T follicular helper cell (primary cell): ENCODE results near the gene OMG.
"Not testable (repeated sequence)": the region's sequence is repeated elsewhere in the genome, so short reads cannot be mapped to it uniquely, and the experiment has no call there.

Source experiments
- DNase-seq: peaks from one replicate; pipeline ENCODE4 v3.0.0-alpha.2; 2020; ENCODE audit warnings: low read depth

The OMG gene

GRCh38 chr17:31308372-31309334 is 11.6 kb upstream of the OMG start:
- no peak for DNase-seq

- DNase-seq: no peak
Measured at GRCh38 chr17:31307640-31308039, 10.6 kb upstream of the OMG start.

GRCh38 chr17:31299624-31300023 is 2.6 kb upstream of the OMG start:
- no peak for DNase-seq

DNA sequence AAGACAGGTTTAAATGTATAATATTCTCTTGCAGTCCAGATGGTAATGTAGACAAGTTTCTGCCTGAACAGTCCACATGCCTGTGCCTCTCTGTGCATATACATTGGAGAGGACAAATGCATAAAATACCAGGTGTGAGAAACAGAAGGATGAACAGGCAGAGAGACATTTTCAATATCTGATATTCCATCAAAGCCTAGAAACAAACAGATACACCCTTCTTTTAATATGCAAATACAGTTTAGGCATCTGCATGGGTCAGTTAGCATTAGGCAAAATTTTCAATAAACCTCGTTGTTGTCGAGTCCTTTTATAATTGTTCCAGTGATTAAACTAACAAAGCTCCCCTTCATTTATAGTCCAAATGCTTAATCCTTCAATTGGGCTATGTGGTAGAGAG is 897 bp downstream of the OMG start:
- no peak for DNase-seq

- DNase-seq: no peak
Measured at GRCh38 chr17:31295489-31295871, 1.6 kb downstream of the OMG start.

DNA sequence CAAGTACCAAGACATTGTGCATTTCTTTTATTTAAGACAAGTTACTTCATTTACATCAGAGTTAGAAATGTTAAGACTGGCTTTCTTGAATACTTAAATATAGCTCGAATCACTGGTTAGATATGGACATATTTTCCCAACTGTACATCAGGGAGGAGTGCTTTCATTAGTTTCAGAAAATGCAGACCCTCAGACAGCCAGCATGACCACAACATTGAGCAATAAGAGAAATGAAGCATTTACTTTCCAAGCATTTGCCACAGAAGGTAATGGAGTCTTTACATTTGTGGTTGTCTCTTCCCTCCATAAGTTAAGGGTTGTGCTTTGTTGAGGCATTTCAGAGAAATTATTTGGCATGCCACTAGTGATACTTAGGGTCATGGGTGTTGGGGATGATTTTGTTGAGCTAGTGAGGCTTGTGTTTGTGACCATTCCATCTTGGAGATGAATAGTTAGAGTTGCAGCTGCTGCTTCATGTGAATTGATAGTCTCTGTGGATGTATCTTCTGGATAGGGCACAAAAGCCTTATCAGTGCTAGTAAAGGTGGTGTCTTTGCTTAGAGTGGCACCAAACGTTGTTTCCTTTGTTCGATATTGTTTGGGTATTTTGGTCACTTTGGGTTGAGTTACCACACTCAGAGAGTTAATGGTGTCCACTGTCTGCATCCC is 2.1 kb downstream of the OMG start:
- no peak for DNase-seq

GRCh38 chr17:31294231-31294630 is 2.8 kb downstream of the OMG start:
- DNase-seq: no peak

DNA sequence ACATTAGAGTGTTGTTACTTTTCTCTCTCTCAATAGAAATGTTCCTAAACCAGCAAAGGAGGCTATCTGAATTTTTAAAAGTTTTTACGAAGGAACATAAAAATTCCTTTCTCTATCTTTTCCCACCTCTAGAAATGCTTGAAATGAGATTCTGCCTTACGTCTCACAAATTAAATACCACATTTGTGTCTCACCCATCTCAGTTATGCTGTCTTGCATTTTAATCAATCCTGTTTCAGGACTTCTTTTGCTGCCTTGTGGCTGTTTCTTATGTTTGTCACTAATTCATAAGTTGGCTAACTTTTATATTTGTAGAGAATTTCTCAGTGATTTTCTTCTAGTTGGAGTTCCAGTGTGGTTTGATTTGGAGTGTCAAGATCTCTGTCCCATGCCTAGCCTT is 3.5 kb downstream of the OMG start:
- no peak for DNase-seq

- DNase-seq: no peak
Measured at GRCh38 chr17:31291820-31292219, 5.2 kb downstream of the OMG start.

GRCh38 chr17:31289790-31290189 is 7.2 kb downstream of the OMG start:
- no peak for DNase-seq

DNA sequence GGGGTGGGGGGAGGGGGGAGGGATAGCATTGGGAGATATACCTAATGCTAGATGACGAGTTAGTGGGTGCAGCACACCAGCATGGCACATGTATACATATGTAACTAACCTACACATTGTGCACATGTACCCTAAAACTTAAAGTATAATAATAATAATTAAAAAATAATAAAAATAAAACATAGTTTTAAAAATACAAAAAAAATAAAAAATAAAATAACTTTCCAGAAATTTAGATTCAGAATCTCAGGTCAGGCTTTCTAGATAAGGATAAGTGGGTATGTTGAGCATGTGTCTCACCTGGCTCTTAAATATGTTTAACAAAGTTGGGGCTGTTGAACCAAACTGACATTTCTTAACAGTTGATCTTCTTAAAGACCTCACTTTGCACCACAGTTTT is 9.1 kb downstream of the OMG start:
- not testable (repeated sequence) for DNase-seq

DNA sequence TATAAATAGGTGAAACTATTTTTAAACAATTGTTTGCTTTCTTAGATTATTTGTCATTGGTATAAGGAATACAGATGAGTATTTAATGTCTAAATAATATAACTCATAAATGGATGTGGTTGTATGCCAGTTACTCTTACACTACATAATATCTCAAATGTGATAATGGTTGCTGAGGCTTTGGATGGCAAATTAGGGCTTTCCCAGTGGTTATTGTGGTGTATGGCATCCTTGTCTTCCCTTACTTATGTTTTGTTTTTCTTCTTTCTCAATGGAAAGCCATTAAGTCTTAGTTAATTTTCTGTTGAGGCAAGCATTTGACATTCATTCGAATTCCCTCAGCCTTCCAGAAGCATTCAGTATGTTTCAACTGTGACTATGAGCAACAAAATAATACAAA is 10.5 kb downstream of the OMG start:
- DNase-seq: no peak

DNA sequence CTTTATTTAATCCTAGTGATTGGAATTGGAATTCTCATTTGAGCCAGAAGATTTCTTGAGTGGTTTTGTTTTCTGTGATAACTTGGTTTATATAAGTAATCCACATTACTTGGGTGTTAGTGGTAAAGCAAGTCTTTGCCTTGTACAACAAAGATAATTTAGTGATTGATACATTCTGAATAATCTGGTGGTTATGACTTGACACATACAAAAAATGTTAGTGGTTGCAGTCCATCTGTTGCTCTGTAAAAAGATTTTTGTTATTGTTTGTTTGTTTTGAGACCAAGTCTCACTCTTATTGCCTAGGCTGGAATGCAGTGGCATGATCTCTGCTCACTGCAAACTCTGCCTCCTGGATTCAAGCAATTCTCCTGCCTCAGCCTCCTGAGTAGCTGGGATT is 13.2 kb downstream of the OMG start:
- DNase-seq: no peak

- DNase-seq: no peak
Measured at GRCh38 chr17:31281061-31281460, 16.0 kb downstream of the OMG start.

DNA sequence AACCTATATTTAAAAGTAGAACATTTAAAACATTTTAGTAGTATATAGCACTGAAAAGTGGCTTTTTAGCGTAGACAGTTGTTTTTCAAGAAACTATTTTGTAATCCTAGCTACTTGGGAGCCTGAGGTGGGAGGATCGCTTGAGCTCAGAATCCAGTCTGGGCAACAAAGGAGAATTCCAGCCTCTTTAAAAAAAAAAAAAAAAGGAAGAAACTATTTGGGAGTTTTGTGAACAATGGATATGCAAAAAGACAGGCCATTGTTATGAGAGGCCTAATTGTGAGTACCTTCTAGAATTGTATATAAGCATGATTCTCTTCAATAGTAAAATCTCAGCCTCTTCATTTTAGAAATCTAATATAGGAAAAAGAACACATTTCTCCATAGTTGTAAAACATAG is 17.6 kb downstream of the OMG start:
- no peak for DNase-seq

DNA sequence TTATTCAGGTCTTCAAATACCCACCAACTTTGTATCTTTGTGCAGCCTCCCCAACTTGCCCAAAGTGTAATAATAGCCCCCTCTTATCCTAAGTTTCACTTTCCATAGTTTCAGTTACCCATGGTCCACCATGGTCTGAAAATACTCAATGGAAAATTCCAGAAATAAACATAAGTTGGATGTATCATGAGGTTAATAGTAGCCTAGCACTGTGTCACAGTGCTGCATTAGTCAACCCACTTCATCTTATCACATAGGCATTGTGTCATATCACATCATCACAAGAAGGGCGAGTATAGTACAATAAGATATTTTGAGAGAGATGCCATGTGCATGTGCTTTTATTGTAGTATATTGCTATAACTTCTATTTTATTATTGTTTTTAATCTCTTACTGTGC is 21.9 kb downstream of the OMG start:
- DNase-seq: no peak

DNA sequence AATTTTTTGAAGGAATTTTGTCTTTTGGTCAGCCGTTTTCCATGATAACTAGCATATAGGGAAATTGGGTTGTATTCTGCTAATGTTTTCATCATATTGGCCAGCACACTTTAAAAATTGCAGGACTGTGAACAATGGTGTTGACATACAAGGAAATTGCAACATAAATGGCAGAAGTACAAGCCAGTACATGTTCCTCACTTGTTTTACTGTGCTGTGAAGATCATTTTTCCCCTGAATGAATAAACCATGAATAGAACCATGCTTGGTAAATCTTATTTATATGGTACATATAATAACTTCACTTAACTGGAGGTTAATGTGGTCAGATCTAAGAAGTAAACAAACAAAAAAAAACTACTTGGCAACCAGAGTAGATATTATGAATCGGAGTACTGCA is 22.8 kb downstream of the OMG start:
- no peak for DNase-seq

DNA sequence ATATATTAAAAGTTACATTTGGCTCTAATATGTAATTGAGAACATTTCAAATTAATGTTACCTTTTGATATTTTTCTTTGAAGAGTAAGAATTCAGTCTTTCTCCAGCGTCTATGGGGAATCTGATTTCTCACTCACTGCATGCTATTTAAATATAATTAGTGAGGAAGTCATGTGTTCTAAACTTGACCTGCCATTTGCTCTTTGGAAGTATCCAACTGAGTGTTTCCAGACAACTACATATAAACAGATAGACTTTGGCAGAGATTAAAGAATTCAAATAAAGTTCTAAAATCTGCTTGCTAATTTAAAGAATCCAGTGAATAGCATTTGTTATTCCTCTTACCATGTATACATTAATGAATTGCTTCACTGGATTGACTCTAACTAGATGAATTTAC is 23.5 kb downstream of the OMG start:
- no peak for DNase-seq

DNA sequence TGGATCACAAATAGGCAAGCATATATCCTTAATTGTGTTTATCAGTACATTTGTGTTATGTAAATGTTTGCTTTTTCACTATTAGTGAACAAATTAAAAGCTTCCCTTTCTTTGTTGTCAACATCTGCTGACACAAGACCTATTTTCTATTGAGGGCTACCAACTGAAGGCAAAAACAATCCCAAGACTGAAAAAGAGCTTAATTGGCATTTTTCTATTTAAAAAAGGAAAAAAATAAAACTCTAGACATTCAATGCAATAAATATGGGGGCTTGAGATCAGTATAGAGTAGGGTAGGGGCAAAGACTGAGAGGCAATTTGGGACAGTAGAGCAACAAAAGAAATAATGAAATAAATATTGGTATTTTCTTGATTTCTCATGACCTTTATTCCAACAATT is 24.2 kb downstream of the OMG start:
- no peak for DNase-seq

DNA sequence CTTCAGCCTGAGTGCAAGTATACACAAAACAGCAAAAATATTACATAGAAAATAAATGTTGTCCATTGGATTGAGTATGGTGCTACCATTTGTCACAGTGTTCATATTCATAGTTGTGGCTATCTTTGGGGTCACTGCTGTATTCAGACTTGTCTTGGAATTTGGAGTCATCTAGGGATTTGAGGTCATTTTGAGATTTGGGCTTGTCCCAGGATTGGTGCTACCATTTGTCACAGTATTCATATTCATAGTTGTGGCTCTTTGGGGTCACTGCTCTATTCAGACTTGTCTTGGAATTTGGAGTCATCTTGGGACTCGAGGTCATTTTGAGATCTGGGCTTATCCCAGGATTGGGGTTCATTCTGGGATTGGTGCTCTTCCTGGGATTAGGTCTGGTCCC is 24.8 kb downstream of the OMG start:
- DNase-seq: no peak

GRCh38 chr17:31269578-31269983 is 27.5 kb downstream of the OMG start:
- no peak for DNase-seq

- no peak for DNase-seq
Measured at GRCh38 chr17:31269036-31269577, 27.9 kb downstream of the OMG start.

GRCh38 chr17:31266042-31266441 is 31.0 kb downstream of the OMG start:
- DNase-seq: no peak
